Measurements from ENCODE around the gene BBS9.
A peak's percentile ranks its signal among the peaks of the same experiment; 100 is the strongest.
"Not testable (repeated sequence)": the region's sequence is repeated elsewhere in the genome, so short reads cannot be mapped to it uniquely, and the experiment has no call there.

BBS9 gene

GRCh38 chr7:33433357-33433756 lies 304.0 kb downstream of the BBS9 start:
- no peak for DNase-seq (ENCODE audit: low spot score)

DNA sequence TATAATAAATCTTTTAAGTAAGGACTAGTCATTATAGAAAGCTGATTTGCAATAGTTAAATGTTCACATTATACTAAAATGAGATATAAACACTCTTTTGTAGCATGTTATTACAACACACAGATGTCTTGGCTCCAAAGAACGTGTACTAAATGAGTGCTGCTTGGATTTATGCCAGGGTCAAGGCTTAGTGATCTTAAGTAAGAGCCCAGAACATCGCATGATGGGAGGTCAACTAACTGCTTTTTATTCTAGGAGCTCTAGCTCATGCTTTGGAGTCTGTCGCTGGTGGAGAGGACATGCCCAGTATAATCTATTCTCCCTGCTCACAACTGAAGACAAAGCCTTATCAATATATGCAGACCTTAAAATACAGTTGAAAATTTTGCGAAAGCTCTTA lies 315.1 kb downstream of the BBS9 start:
- DNase-seq (ENCODE audit: low spot score): no peak

DNA sequence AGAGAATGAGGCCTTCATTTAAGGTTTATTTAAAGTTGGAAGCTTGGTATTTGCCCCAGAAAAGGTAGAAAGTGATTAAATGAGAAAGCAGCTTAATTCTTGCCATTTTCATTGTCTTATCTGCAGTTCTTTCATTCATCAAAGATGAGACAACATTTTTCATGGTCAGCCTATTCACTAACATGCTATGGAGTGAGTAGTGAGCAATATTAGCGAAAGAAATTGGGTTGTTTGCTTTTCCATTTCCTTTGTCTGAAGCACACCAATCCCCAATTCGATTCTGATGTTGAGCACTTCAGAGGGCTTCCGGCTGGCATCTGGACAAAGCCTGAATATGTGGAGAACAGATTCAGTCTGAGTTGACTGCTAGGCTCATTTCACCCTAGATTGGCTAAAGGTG lies 317.2 kb downstream of the BBS9 start:
- DNase-seq (ENCODE audit: low spot score): no peak

- DNase-seq (ENCODE audit: low spot score): no peak
Observed at GRCh38 chr7:33448035-33448434, 318.7 kb downstream of the BBS9 start.

DNA sequence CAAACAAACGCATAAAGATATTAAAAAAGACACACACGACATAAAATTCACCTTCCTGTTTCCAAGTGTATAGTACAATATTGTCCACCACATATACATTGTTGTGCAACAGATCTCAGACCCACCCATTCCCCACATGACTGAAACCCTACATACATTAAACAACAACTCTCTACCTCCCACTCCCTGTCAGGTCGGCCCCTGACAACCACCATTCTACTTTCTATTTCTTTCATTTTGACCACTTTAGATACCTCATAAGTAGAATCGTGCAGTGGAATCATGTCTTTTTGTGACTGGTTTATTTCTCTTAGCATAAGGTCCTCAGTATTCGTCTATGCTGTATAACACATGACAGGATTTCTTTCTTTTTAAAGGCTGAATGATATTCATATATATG lies 320.5 kb downstream of the BBS9 start:
- DNase-seq (ENCODE audit: low spot score): no peak

DNA sequence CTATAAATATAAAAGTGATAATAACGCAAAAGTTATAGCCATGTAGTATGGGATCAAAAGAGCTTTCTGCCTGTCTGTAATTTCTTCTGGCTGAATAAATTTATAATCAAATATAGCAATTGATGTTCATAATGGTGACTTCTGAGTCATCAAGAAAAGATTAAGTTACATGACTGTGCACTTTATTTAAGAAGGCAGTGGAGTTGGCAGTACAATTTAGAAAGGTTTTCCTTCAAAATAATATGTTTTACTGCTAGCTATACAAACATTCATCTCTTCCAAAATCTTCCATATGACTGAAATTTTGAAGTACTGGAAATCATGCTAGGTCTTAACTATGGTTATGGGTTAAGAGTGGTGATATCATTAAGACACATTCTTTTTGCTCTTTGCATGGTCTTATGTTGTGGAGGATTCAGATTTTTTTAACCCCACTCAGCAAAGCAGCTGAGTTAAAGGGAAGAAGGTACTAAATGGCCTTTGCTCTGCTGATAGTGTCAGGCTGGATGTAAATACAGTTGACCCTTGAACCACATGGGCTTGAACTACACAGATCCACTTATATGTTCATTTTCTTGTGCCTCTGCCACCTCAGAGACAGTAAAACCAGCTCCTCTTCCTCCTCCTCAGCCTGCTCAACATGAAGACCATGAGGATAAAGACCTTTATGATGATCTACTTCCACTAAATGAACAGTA lies 323.6 kb downstream of the BBS9 start:
- DNase-seq (ENCODE audit: low spot score): no peak

DNA sequence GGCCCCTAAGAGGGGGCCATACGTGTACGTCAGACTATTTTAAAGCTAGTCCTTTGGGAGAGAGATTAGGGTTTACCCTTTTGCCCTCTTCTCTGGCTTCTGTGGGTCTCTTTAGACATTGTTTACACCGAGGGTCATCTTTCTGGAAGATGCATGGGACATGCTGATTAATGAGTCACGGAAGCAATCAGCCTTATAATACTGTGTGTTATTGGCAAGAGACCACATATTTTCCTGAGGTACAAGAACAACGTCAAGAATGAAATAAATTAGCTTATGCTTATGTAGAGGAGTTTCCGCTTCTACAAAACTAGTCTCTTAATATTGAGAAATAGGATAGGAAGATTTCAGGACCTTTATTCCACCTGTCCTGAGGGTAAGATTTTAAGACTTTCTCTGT lies 327.7 kb downstream of the BBS9 start:
- no peak for DNase-seq (ENCODE audit: low spot score)

DNA sequence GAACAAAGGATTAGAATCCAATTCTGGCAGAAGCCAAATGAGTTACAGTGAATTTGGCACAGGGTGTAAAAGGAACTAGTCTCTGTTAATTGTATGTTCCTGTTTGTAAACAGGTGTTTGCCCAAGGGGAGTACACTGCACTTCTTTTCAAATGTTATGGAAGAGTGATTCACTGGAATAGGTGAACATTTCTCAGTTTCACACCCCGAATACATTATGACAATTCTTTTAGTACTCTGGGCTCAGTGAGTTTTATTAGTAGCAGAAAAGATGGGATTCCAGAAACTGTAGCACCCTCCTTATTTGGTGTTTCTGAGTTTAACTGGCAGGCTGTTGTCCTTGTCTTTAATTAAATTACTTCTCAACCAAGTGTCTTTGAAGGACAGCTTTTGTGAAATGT lies 329.2 kb downstream of the BBS9 start:
- no peak for DNase-seq (ENCODE audit: low spot score)

DNA sequence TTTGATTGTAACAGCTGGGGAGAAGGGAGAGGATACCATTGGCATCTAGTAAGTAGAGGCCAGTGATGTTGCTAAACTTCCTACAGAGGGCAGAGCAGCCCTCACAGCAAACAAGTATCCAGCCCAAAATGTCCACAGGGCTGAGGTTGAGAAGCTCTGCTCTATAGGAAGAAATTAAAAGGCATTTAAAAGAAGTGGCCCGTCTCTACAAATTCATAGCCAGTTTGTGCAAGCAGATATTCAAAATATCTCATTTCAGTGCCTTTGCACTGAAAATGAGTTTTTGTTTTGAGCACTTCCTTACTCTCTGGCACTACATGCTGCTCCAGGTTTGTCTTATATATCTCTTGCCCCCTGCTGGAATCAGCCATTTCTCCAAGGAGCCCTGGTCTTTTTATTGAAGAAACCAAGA lies 330.0 kb downstream of the BBS9 start:
- DNase-seq (ENCODE audit: low spot score): peak; percentile 63

DNA sequence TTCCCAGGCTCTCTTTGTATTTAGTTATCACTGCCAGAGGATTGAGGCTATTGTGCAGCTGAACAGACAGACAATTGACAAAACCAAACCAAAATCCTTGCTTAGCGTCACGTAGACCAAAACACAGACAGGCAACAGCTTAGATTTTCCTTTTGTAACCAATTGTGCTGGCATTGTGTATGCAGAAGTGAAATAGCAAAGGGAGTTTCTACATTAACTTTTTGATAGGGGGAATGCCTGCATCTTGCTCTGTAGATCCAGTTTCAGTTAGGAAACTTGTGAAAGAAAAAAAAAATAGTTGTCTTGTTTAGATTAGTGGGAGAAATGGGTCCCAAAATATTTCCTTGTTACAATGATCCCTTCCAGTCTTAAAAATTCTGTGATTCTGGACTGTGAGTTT lies 333.8 kb downstream of the BBS9 start:
- DNase-seq (ENCODE audit: low spot score): no peak

- DNase-seq (ENCODE audit: low spot score): no peak
Observed at GRCh38 chr7:33466203-33466602, 336.8 kb downstream of the BBS9 start.

DNA sequence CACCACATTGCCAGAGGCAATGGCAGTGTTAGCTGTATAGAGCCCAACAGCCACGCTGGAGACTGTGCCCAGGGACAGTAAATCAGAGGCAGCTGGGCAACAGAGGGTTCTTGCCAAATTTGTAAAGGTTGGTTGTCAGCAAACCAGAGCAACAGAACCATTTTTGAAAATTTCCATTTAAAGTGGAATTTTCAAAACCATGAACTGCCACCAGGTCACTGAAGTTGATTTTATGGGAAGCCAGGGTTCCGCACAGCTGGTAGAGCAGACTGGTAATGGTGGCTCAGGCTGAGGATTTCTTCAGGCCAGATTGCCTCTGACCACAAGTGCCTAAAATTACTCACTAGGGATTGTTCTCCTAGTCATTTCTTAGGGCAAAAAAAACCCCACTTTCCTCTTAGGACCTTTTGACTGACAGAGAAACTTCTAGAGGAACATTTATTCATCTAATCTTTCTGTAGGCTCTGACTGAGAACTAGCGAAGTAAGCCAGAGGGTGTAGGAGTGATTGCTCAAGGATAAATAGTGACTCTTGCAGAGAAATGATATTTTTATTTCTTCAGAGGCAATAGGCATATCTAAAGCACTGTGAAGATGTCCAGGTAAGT lies 342.4 kb downstream of the BBS9 start:
- DNase-seq (ENCODE audit: low spot score): no peak

- DNase-seq (ENCODE audit: low spot score): no peak
Observed at GRCh38 chr7:33472348-33473025, 343.1 kb downstream of the BBS9 start.

DNA sequence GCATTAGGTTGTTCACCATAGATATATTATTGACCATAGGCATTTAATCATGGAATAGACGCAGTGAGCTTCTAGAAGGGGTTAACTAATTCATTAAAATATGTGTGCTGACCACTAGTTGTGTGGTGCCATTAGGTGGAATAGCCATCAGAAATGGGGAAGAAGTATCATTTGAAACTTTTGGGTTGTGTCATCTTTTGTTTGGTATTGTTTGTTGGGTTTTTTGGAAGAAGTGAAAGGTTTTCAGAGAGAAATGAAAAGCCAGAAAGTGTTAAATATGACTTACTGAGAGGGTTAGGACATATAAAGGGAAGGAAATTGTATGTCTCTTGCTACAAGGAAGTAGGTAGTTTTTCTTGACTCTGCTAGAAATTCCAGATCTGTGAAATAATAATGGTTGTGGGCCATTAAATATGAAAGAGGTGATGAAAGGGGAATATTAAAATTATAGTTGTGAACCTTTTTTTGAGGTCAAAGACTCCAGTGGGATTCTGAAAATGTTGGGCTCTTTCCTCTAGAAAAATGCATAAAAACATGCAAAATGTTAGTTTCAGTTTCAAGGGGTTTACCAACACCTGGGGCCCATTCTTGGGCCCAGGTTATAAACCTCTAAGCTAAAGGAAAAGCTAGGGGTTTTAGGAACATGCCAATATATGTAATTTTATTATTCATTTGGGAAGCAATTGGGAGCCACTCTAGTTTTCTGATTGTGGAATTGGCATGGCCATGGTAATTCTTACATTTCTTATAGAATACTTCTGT lies 348.5 kb downstream of the BBS9 start:
- no peak for DNase-seq (ENCODE audit: low spot score)

GRCh38 chr7:33484476-33484875 lies 355.1 kb downstream of the BBS9 start:
- not testable (repeated sequence) for DNase-seq (ENCODE audit: low spot score)

- DNase-seq (ENCODE audit: low spot score): no peak
Observed at GRCh38 chr7:33485747-33486493, 356.6 kb downstream of the BBS9 start.

DNA sequence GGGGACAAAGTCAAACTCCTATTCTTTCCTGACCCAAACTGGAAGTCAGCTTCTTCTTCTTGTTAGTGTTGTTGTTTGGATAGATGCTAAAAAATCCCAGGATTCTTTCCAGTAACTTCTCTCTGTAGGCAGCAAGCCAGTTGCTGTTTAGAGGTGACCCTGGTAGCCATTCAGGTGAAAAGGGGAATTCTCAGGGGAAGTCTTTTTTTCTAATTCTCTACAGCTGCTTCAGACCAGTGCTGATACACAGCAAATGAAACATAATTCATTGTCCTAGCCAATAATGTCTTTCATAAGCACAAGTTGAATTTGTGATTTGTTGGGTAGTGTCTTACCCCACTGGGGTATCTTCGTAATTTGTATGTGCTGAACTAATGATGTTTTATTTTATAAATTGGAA lies 357.3 kb downstream of the BBS9 start:
- no peak for DNase-seq (ENCODE audit: low spot score)

GRCh38 chr7:33487998-33488682 lies 358.8 kb downstream of the BBS9 start:
- no peak for DNase-seq (ENCODE audit: low spot score)

- no peak for DNase-seq (ENCODE audit: low spot score)
Observed at GRCh38 chr7:33494474-33494873, 365.1 kb downstream of the BBS9 start.

GRCh38 chr7:33495207-33495606 lies 365.8 kb downstream of the BBS9 start:
- DNase-seq (ENCODE audit: low spot score): no peak

DNA sequence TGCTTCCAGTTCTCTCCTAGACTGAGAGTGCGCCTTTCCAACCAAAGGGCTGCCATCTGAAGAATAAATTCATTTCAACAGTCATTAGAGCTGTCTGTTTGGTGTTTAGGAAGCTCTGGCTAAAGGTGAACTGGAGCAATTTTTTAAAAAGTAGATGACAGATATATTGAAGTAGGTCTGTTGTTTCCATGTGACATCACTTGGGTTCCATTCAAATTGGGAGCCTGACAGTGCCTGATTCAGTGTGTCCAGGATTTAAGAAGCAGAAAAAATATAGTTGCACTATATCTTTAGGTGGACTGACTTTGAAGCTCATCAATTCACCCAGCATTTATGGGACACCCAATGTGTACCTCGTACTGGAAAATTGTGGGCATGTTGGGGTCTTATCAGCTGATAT lies 367.7 kb downstream of the BBS9 start:
- no peak for DNase-seq (ENCODE audit: low spot score)

All from SW480 (cell line).